A549 (cell line): ENCODE measurements around the gene MRPL14. TPM values are rescaled to one million over a fixed set of nuclear protein-coding genes. Genes with fewer than 3 reads are reported as not detected.

Experiments used
- ATAC-seq, 2 experiments: fragments of 200-7000 bp in 1 of 2; fragments of >200 bp in 1 of 2; cut with Nextera tagmentation in 1 of 2; cut with Tn5 transposase in 1 of 2; 3 replicates each; pipeline versions ENCODE4 v1.8.0 to v1.9.1; 2018 to 2020; ENCODE audit warnings: mild to moderate bottlenecking in 1 of 2, moderate library complexity in 1 of 2
- CTCF ChIA-PET: fragments of 300-600 bp; sonication (Branson Sonifier 250); formaldehyde crosslinking; extraction: SDS; loops from one replicate; lab custom pipeline; 2021; ENCODE audit warnings: antibody characterized with exemption, inconsistent platforms; lab: Yijun Ruan, JAX
- POLR2A ChIA-PET: fragments of 350-600 bp; formaldehyde crosslinking; extraction: SDS; loops from one replicate; lab custom pipeline; 2021; ENCODE audit warnings: antibody characterized with exemption, inconsistent platforms; lab: Yijun Ruan, JAX
- DNase-seq, 2 experiments: peaks; one replicate each; pipeline versions ENCODE4 v3.0.0 to v3.0.0-alpha.2; 2011 to 2016; ENCODE audit warnings: low read depth in 1 of 2, low spot score in 1 of 2
- FAIRE-seq: peaks from 2 replicates; lab custom pipeline; 2011; peaks lifted over from hg19 to GRCh38; lab: Jason Lieb, UNC
- H3K27ac ChIP-seq, 2 experiments: fragments of >200 bp; sonication (Bioruptor Twin); formaldehyde crosslinking; 3 replicates each; pipeline ENCODE4 v1.5.1; 2016 to 2017
- H3K4me1 ChIP-seq: fragments of >200 bp; sonication (Bioruptor Twin); formaldehyde crosslinking; 3 replicates; pipeline ENCODE4 v1.6.1; 2016
- H3K4me2 ChIP-seq: fragments of >200 bp; sonication (Bioruptor Twin); formaldehyde crosslinking; 3 replicates; pipeline ENCODE4 v1.6.1; 2016
- H3K4me3 ChIP-seq: fragments of >200 bp; sonication (Bioruptor Twin); formaldehyde crosslinking; 3 replicates; pipeline ENCODE4 v1.5.1; 2016
- H3K9me3 ChIP-seq: fragments of >200 bp; sonication (Bioruptor Twin); formaldehyde crosslinking; 3 replicates; pipeline ENCODE4 v1.6.1; 2016
- BHLHE40 ChIP-seq: IDR thresholded peaks from 2 replicates; pipeline ENCODE4 v1.6.1; 2012; ENCODE audit warnings: low read depth, low read length, inconsistent platforms
- CEBPB ChIP-seq, 2 experiments: fragments of >200 bp in 1 of 2; sonication (Bioruptor Twin) in 1 of 2; formaldehyde crosslinking in 1 of 2; IDR thresholded peaks; 2 replicates each; pipeline ENCODE4 v1.6.1; 2012 to 2016
- EHF ChIP-seq: fragments of 250-450 bp; sonication (Bioruptor Pico); IDR thresholded peaks from 2 replicates; pipeline ENCODE4 v1.5.0; 2020; ENCODE audit warnings: mild to moderate bottlenecking
- FOSB ChIP-seq: fragments of 250-450 bp; sonication (Bioruptor Pico); IDR thresholded peaks from 2 replicates; pipeline ENCODE4 v1.5.0; 2020; ENCODE audit warnings: mild to moderate bottlenecking, moderate library complexity
- FOSL2 ChIP-seq, 2 experiments: fragments of 450-650 bp in 1 of 2; fragments of >200 bp in 1 of 2; sonication (Bioruptor Twin) in 1 of 2; formaldehyde crosslinking; IDR thresholded peaks; 2 replicates each; pipeline versions ENCODE4 v1.5.0 to v1.6.1; 2016 to 2020; ENCODE audit warnings: mild to moderate bottlenecking in 1 of 2, moderate library complexity in 1 of 2
- GATA3 ChIP-seq: IDR thresholded peaks from 2 replicates; pipeline ENCODE4 v1.6.1; 2012; ENCODE audit warnings: borderline replicate concordance
- HDAC2 ChIP-seq: fragments of 200-600 bp; sonication (generic); IDR thresholded peaks from 2 replicates; pipeline ENCODE4 v1.6.1; 2016
- JUNB ChIP-seq: fragments of >200 bp; sonication (Bioruptor Twin); formaldehyde crosslinking; IDR thresholded peaks from 2 replicates; pipeline ENCODE4 v1.6.1; 2016
- KDM1A ChIP-seq: fragments of 200-600 bp; sonication (generic); IDR thresholded peaks from 2 replicates; pipeline ENCODE4 v1.6.1; 2016; ENCODE audit warnings: low read depth, mild to moderate bottlenecking
- MAX ChIP-seq: IDR thresholded peaks from 2 replicates; pipeline ENCODE4 v1.6.1; 2012
- MYC ChIP-seq: IDR thresholded peaks from 2 replicates; pipeline ENCODE4 v1.6.1; 2012; ENCODE audit warnings: mild to moderate bottlenecking, inconsistent platforms, low read length, improper control_type of control experiment, borderline replicate concordance
- PBX3 ChIP-seq: IDR thresholded peaks from 2 replicates; pipeline ENCODE4 v1.6.1; 2012
- PHF8 ChIP-seq: fragments of 200-600 bp; sonication (generic); IDR thresholded peaks from 2 replicates; pipeline ENCODE4 v1.6.1; 2016; ENCODE audit warnings: low read depth, mild to moderate bottlenecking, antibody characterized with exemption, moderate library complexity, borderline replicate concordance
- POLR2AphosphoS2 ChIP-seq: conservative IDR thresholded peaks from 2 replicates; pipeline ENCODE4 v1.6.1; 2012; ENCODE audit warnings: low read length, improper control_type of control experiment, inconsistent platforms
- REST ChIP-seq: fragments of 200-600 bp; sonication (generic); IDR thresholded peaks from 2 replicates; pipeline ENCODE4 v1.6.1; 2016; ENCODE audit warnings: antibody characterized with exemption, mild to moderate bottlenecking, moderate library complexity
- TFCP2L1 ChIP-seq: fragments of 250-450 bp; sonication (Bioruptor Pico); IDR thresholded peaks from 2 replicates; pipeline ENCODE4 v1.5.0; 2021; ENCODE audit warnings: mild to moderate bottlenecking
- TP53 ChIP-seq: fragments of 250-450 bp; sonication (Bioruptor Pico); IDR thresholded peaks from 2 replicates; pipeline ENCODE4 v1.5.0; 2021; ENCODE audit warnings: mild to moderate bottlenecking, moderate library complexity
- ZNF302 ChIP-seq: fragments of 250-450 bp; sonication (Bioruptor Pico); IDR thresholded peaks from 2 replicates; pipeline ENCODE4 v1.9.0; 2021; ENCODE audit warnings: inconsistent platforms, mild to moderate bottlenecking, moderate library complexity
- WGBS: methylation state at CpG from one replicate; pipeline ENCODE4 v1.1.6; 2017; ENCODE audit errors: missing lambda C conversion rate; 5-methylcytosine and 5-hydroxymethylcytosine counted together
- polyA plus RNA-seq, 4 experiments: library from polyadenylated mRNA; depleted of rRNA in 3 of 4; stranded (reverse); fragments of >200 nt; fragmentation: RNase III in 1 of 4; extraction: RNeasy Plus Mini Kit Qiagen cat#74134 plus additional on column Dnase treatment in 1 of 4; gene quantifications; 2 replicates in 3 of 4; 3 replicates in 1 of 4; pipeline ENCODE4 v1.2.3, GENCODE V29; 2011 to 2017

MRPL14 gene
- polyA plus RNA-seq, 2 of the 4 experiments (the other 2 are of a cell fraction): 47.1 to 55.3 TPM

- WGBS: 54% methylated on average over 5 of the region's 5 CpGs
- H3K27ac ChIP-seq: peak overlapping the region; percentile 97 to 98; a peak in 5 of 6 replicates
- peaks cover 60% of the 10 kb centered on the region for H3K4me1 ChIP-seq
- ATAC-seq: no peak
- CTCF ChIA-PET: interaction anchor here (0.7 to 1.6 kb wide), 4 partner anchors 10 to 300 kb away, joined by 3 to 7 read pairs (median 3); partner anchors contain the start of gene VEGFA
- no peak overlapping the region for H3K4me2 ChIP-seq
- no peak overlapping the region for H3K4me3 ChIP-seq
- no peaks in the 10 kb centered on the region for H3K9me3 ChIP-seq
- TF ChIP-seq HDAC2 (no peak), MAX (peak; percentile 43; the same call in 1 of the 2 replicates), JUNB (no peak), BHLHE40 (no peak), TFCP2L1 (CRISPR knock-in tag) (no peak)
- TF ChIP-seq, all 56 proteins: peak for 1
- FAIRE-seq (no peak), DNase-seq (no peak)
- POLR2A ChIA-PET: no interaction called here
These were observed 58.5 kb downstream of the MRPL14 start for GRCh38 chr6:44068607-44069296.

GRCh38 chr6:44067173-44068139 lies 59.8 kb downstream of the MRPL14 start:
- no peak for FAIRE-seq
- TF ChIP-seq PHF8 (no peak), TP53 (CRISPR knock-in tag) (no peak), KDM1A (no peak), PBX3 (no peak), MYC (no peak), GATA3 (no peak), ZNF302 (no peak)
- peak overlapping the region; percentile 97 to 98 for H3K27ac ChIP-seq
- no peak for DNase-seq
- peaks cover 56% of the 10 kb centered on the region for H3K4me1 ChIP-seq
- WGBS: 73% methylated on average over 5 of the region's 7 CpGs
- H3K9me3 ChIP-seq: no peaks in the 10 kb centered on the region
- no peak overlapping the region for H3K4me3 ChIP-seq
- ChIA-PET CTCF (interaction anchor here (0.7 to 1.6 kb wide), 4 partner anchors 10 to 57 kb away, joined by 3 to 7 read pairs (median 4); no protein-coding TSS in a partner anchor), POLR2A (interaction anchor here (1.1 kb wide), 1 partner anchor 297 kb away, joined by 4 read pairs; the partner anchor contains the start of gene VEGFA)
- no peak for ATAC-seq
- H3K4me2 ChIP-seq: no peak overlapping the region

- FAIRE-seq (no peak), DNase-seq (no peak), ATAC-seq (no peak)
- ChIA-PET CTCF (interaction anchor here (1.1 to 2.5 kb wide), 4 partner anchors 8 to 288 kb away, joined by 3 to 20 read pairs (median 5); no protein-coding TSS in a partner anchor), POLR2A (interaction anchor here (1.1 kb wide), 1 partner anchor 296 kb away, joined by 4 read pairs; the partner anchor contains the start of gene VEGFA)
- Histone ChIP-seq H3K4me1 (peaks cover 57% of the 10 kb centered on the region), H3K4me3 (no peak overlapping the region), H3K9me3 (no peaks in the 10 kb centered on the region), H3K27ac (peak overlapping the region; percentile 97 to 98; a peak in 5 of 6 replicates), H3K4me2 (no peak overlapping the region)
- TF ChIP-seq REST (no peak), POLR2AphosphoS2 (no peak), CEBPB (IDR thresholded peaks at IDR 0.05) (no peak), FOSL2 (IDR thresholded peaks at IDR 0.05) (no peak), FOSL2 (CRISPR knock-in tag; IDR thresholded peaks at IDR 0.05) (no peak), MYC (no peak), FOSB (no peak), EHF (CRISPR knock-in tag) (no peak)
- WGBS: 76% methylated on average over 4 of the region's 6 CpGs
These were observed 60.7 kb downstream of the MRPL14 start for GRCh38 chr6:44066394-44067172.
